Mesendoderm (in vitro differentiated cells): ENCODE measurements around the gene CGB8.
"Not testable (repeated sequence)": the region's sequence is repeated elsewhere in the genome, so short reads cannot be mapped to it uniquely, and the experiment has no call there.

Source experiments
- DNase-seq: peaks from one replicate; pipeline ENCODE4 v3.0.0; 2013
- H2AK5ac ChIP-seq: 2 replicates; pipeline ENCODE4 v1.6.1; 2013; ENCODE audit warnings: low read length, inconsistent platforms
- H2BK120ac ChIP-seq: 2 replicates; pipeline ENCODE4 v1.6.1; 2013; ENCODE audit warnings: low read depth, mild to moderate bottlenecking, low read length, moderate library complexity, mixed read lengths
- H2BK15ac ChIP-seq: replicated peaks from 2 replicates; pipeline ENCODE4 v1.6.1; 2013; ENCODE audit warnings: low read depth, mild to moderate bottlenecking, moderate library complexity
- H2BK5ac ChIP-seq: 2 replicates; pipeline ENCODE4 v1.6.1; 2013; ENCODE audit warnings: low read length, inconsistent platforms
- H3K18ac ChIP-seq: 2 replicates; pipeline ENCODE4 v1.6.1; 2013; ENCODE audit warnings: mild to moderate bottlenecking, low read length, mixed read lengths
- H3K23ac ChIP-seq: one replicate; pipeline ENCODE4 v1.6.1; 2013; ENCODE audit warnings: low read length
- H3K27ac ChIP-seq: 2 replicates; pipeline ENCODE4 v1.5.1; 2013; ENCODE audit warnings: low read depth, mild to moderate bottlenecking, inconsistent platforms, low read length, moderate library complexity
- H3K27me3 ChIP-seq: 2 replicates; pipeline ENCODE4 v1.6.1; 2013; ENCODE audit warnings: low read length, control low read depth, mild to moderate bottlenecking, inconsistent platforms; ENCODE audit not compliant: insufficient read depth, poor library complexity
- H3K36me3 ChIP-seq: 2 replicates; pipeline ENCODE4 v1.6.1; 2013; ENCODE audit warnings: low read length, inconsistent platforms; ENCODE audit not compliant: control insufficient read depth, insufficient read depth
- H3K4ac ChIP-seq: one replicate; pipeline ENCODE4 v1.6.1; 2013; ENCODE audit warnings: low read depth, mild to moderate bottlenecking, low read length, moderate library complexity
- H3K4me1 ChIP-seq: 2 replicates; pipeline ENCODE4 v1.6.1; 2013; ENCODE audit warnings: low read depth, low read length, inconsistent platforms; ENCODE audit not compliant: control insufficient read depth
- H3K4me2 ChIP-seq: 2 replicates; pipeline ENCODE4 v1.6.1; 2013; ENCODE audit warnings: low read length
- H3K4me3 ChIP-seq: 2 replicates; pipeline ENCODE4 v1.5.1; 2013; ENCODE audit warnings: mild to moderate bottlenecking, low read length
- H3K56ac ChIP-seq: one replicate; pipeline ENCODE4 v1.6.1; 2013; ENCODE audit warnings: low read length
- H3K79me1 ChIP-seq: 2 replicates; pipeline ENCODE4 v1.6.1; 2013; ENCODE audit warnings: low read length, inconsistent platforms
- H3K79me2 ChIP-seq: 2 replicates; pipeline ENCODE4 v1.6.1; 2013; ENCODE audit warnings: mild to moderate bottlenecking, low read length; ENCODE audit not compliant: control insufficient read depth, insufficient read depth
- H3K9ac ChIP-seq: 2 replicates; pipeline ENCODE4 v1.6.1; 2013; ENCODE audit warnings: low read length, inconsistent platforms
- H4K5ac ChIP-seq: one replicate; pipeline ENCODE4 v1.6.1; 2013; ENCODE audit warnings: low read length
- H4K8ac ChIP-seq: one replicate; pipeline ENCODE4 v1.6.1; 2013; ENCODE audit warnings: low read depth, mild to moderate bottlenecking, control low read depth, low read length, moderate library complexity
- WGBS: extraction: QIAGEN DNeasy Blood & Tissue Kit; methylation state at CpG from one replicate; pipeline ENCODE4 v1.1.7; 2013; ENCODE audit warnings: low lambda C conversion rate, missing lambda C conversion rate; ENCODE audit not compliant: insufficient coverage; ENCODE audit errors: extremely low coverage; 5-methylcytosine and 5-hydroxymethylcytosine counted together

The CGB8 gene

DNA sequence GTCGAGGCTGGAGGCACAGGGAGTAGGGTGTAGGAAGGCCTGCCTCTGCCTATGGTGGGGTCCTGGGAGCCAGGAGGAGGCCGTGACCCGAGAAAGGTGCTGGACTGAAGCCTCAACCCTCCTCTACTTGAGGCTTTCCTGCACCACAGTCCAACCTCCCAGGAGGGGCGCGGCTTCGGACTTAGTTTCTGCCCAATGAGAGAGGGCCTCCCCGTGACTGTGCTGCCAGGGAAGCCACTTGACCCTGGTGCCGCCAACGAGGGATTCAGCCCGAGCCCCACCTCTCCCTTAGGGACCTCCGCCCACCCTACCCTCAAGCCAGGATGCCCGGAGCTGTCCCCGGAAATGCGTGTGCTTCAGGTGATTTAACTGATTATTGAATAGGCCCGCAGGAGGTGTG lies 24.7 kb downstream of the CGB8 start, which contains the start of gene CGB3:
CGB3 (minus strand) TSS at position 101 of the 400 bp plus-strand sequence. CDS start 362 bp downstream, outside the sequence.
- H2BK5ac ChIP-seq, H3K4me1 ChIP-seq, H3K18ac ChIP-seq, H3K79me2 ChIP-seq, H2BK15ac ChIP-seq, DNase-seq, H4K8ac ChIP-seq, H3K79me1 ChIP-seq, H3K4ac ChIP-seq, H3K36me3 ChIP-seq, H2AK5ac ChIP-seq, H3K4me3 ChIP-seq, H3K56ac ChIP-seq, H3K23ac ChIP-seq, H3K4me2 ChIP-seq, H2BK120ac ChIP-seq, H3K9ac ChIP-seq, H3K27me3 ChIP-seq, H3K27ac ChIP-seq, H4K5ac ChIP-seq: not testable (repeated sequence)
- no CpG with 5 or more reads among the region's 15 CpGs for WGBS

DNA sequence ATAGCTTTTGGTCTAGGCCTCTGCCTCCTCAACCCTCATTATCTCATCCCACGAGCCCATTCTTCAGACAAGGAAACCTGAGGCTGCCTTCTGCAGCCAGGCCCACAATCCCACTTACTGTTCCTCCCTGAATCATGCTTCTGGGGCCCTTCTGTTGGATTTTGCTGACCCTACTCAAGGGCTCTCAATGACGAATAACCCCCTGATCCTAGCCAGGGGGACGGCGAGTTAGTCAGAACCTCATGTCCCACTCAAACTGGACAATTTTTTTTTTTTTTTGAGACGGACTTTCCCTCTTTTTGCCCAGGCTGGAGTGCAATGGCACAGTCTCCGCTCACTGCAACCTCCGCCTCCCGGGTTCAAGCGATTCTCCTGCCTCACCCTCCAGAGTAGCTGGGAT lies 26.8 kb downstream of the CGB8 start:
- Histone ChIP-seq H3K9ac (no peak overlapping the region), H2BK120ac (no peak overlapping the region), H3K79me1 (no peaks in the 10 kb centered on the region), H3K36me3 (no peaks in the 10 kb centered on the region), H2BK15ac (no peak overlapping the region), H3K18ac (no peak overlapping the region), H2AK5ac (no peak overlapping the region), H3K23ac (no peak overlapping the region), H3K27me3 (no peaks in the 10 kb centered on the region), H3K4ac (no peak overlapping the region), H3K79me2 (no peaks in the 10 kb centered on the region), H4K8ac (no peak overlapping the region), H3K4me1 (no peaks in the 10 kb centered on the region), H3K4me2 (no peak overlapping the region), H3K27ac (no peak overlapping the region), H2BK5ac (no peak overlapping the region), H3K56ac (no peak overlapping the region), H4K5ac (no peak overlapping the region), H3K4me3 (no peak overlapping the region)
- WGBS: no CpG with 5 or more reads among the region's 9 CpGs
- no peak for DNase-seq

DNA sequence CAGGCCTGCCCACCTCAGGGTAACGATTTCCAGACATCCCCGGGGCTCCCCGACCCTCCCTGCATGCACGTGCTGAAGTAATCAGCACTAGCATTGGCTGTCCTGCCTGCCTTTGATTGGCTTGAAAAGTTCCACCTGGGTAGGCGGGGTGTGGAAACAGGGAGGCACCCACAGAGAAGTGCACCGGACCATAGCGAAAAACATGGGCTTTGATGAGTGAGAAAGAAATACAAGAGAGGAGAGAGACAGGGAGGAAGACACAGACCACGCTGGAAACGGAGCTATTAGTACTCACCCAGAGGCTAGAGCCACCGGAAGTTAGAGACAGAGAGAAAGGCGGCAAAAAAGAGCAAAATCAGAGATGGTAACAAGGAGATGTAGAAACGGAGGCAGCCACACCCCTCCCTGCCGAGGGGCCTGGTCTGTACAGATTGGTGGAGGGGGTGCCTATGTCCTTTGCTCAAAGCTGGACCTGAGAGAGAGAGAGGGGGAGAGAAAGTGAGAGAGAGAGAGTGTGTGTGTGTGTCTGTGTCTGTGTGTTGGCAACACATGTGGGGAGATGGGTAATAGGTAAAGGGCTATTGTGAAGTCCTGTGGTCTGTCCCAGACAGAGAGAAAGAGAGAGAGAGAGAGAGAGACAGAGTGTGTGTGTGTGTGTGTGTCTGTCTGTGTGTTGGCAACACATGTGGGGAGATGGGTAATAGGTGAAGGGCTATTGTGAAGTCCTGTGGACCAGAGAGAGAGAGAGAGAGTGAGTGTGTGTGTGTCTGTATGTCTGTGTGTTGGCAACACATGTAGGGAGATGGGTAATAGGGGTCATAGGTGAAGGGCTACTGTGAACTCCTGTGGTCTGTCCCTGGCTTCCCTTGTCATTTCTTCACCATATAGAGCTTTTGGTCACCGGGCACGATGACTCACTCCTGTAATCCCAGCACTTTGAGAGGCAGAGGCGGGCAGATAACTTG lies 27.7 kb downstream of the CGB8 start:
- Histone ChIP-seq H3K9ac (no peak overlapping the region), H2BK120ac (no peak overlapping the region), H3K18ac (no peak overlapping the region), H3K27ac (no peak overlapping the region), H3K23ac (no peak overlapping the region), H4K8ac (no peak overlapping the region), H2BK5ac (no peak overlapping the region), H2BK15ac (no peak overlapping the region), H3K36me3 (no peaks in the 10 kb centered on the region), H3K4me3 (no peak overlapping the region), H3K79me1 (no peaks in the 10 kb centered on the region), H3K56ac (no peak overlapping the region), H3K4ac (no peak overlapping the region), H2AK5ac (no peak overlapping the region), H4K5ac (no peak overlapping the region), H3K27me3 (no peaks in the 10 kb centered on the region), H3K79me2 (no peaks in the 10 kb centered on the region), H3K4me2 (no peak overlapping the region), H3K4me1 (no peaks in the 10 kb centered on the region)
- no peak for DNase-seq
- no CpG with 5 or more reads among the region's 16 CpGs for WGBS

DNA sequence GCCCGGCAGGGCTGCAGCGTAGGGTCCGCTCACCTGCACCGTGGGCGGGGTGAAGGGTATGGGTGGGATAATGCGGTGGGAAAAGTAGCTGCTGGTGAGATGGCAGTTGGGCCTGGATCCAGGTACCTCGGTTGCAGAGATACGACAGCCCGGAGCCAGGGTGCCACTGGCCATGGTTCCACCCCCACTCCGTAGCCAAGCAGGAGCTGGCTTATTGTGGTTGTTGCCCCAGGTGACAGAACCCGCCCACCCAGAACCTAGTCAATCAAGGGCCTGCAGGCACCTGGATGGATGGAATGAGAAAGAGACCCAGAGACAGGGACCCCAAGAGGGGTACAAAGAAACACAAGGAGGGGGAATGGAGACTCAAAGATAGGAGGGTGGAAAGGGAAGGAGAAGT lies 28.6 kb downstream of the CGB8 start:
- Histone ChIP-seq H2BK15ac (no peak overlapping the region), H3K79me2 (no peaks in the 10 kb centered on the region), H4K5ac (no peak overlapping the region)

DNA sequence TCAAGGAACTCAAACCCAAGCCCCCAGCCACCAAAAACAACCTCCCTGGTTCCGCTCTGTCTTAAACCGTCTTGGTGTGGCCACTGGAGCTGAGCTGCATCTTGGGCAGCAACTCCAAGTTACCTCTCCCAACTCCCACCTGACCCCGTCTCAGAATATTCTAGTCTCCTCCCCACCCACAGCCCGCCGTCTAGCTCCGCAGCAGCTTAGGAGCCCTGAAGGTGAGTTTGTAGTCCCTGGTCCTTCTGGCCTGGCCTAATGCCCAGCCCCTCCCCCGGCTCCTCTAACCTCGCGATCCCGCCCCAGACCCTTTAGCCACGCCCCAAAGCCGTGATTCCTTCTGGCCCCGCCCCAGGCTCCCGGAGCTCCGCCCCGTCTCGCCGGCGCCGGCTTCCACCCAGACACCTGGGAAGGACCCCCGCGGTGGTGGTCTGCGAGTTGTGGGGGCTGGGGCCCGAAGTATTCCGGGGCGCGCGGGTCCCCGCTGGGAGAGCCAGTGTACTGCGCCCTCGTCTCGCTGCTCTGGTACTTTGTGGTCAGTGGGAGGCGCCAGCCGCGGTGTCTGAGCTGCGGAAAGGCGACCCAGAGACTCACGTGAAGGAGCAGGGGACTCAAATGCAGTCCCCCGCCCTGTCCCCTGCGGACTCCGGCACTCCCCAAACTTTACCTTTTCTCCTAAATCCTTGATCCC lies 29.5 kb downstream of the CGB8 start:
- Histone ChIP-seq H3K79me1 (no peaks in the 10 kb centered on the region), H3K56ac (peak overlapping the region; percentile 42), H3K27ac (no peak overlapping the region), H3K4me1 (no peaks in the 10 kb centered on the region), H3K27me3 (no peaks in the 10 kb centered on the region), H2BK15ac (no peak overlapping the region), H4K5ac (no peak overlapping the region), H3K4me2 (no peak overlapping the region), H3K9ac (no peak overlapping the region), H4K8ac (no peak overlapping the region), H3K36me3 (no peaks in the 10 kb centered on the region), H3K4me3 (no peak overlapping the region), H2BK120ac (no peak overlapping the region), H2AK5ac (no peak overlapping the region), H3K18ac (no peak overlapping the region), H3K4ac (no peak overlapping the region), H2BK5ac (no peak overlapping the region), H3K79me2 (no peaks in the 10 kb centered on the region), H3K23ac (no peak overlapping the region)
- no CpG with 5 or more reads among the region's 41 CpGs for WGBS
- peak; percentile 57 for DNase-seq

More for the DNA sequence above, 28.6 kb downstream of the CGB8 start:
- Histone ChIP-seq H3K4me2 (no peak overlapping the region), H3K27ac (no peak overlapping the region), H4K8ac (no peak overlapping the region), H3K4me1 (no peaks in the 10 kb centered on the region), H3K9ac (no peak overlapping the region), H3K56ac (no peak overlapping the region), H3K27me3 (no peaks in the 10 kb centered on the region), H3K23ac (no peak overlapping the region), H3K18ac (no peak overlapping the region), H2BK5ac (no peak overlapping the region), H3K4me3 (no peak overlapping the region), H3K79me1 (no peaks in the 10 kb centered on the region), H3K4ac (no peak overlapping the region), H2AK5ac (no peak overlapping the region), H3K36me3 (no peaks in the 10 kb centered on the region), H2BK120ac (no peak overlapping the region)
- whole genome bisulfite sequencing: no CpG with 5 or more reads among the region's 11 CpGs
- peak; percentile 53 for DNase-seq
